SK-N-MC (cell line): ENCODE results near the gene RHBDL1.

Source experiments
- EZH2 ChIP-seq: fragments of 200-600 bp; sonication (generic); IDR thresholded peaks from one replicate; pipeline ENCODE4 v1.6.1; 2017; ENCODE audit warnings: antibody characterized with exemption
- FOXP2 ChIP-seq: optimal IDR thresholded peaks from 2 replicates; pipeline ENCODE3; 2011; ENCODE audit warnings: mild to moderate bottlenecking, moderate library complexity; ENCODE audit not compliant: insufficient read depth; ENCODE audit errors: extremely low read length, control extremely low read depth
- POLR2AphosphoS5 ChIP-seq: IDR thresholded peaks from 2 replicates; pipeline ENCODE4 v1.6.1; 2012; ENCODE audit warnings: mild to moderate bottlenecking, low read depth, low read length, borderline replicate concordance

DNA sequence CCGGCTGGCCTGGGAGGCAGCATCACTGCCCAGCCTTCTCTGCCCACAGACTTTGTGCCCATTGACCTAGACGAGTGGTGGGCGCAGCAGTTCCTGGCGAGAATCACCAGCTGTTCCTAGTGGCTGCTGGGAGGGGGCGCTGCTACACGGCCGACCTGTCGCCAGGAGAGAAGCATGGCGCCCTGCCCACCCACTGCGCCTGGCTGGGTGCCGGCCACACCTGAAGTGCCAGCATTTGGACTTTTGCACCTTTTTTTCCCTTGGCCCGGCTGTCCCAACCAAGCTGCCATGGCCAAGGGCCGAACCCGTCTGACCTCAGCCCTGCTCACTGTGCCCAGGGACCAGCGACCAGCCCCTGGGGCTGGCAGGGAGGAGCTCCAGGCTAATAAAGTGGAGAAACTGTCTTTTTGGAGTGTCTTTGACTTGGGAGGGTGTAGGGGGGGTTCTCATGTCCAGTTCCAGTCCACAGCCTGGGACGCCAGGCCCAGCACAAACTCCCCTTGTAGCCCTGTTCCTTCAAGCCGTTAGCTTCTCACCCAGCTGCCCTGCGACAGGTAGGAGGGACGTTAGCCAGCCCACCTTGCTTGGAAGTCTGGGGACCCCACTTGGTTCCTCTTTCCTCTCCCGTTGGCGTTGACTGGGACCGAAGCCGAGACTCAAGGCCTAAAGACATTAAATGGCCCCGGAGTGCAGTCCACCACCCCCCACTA, 27.2 kb upstream of the RHBDL1 start:
- TF ChIP-seq EZH2 = no peak
- no peak; the same call in 1 of the 2 replicates for TF ChIP-seq POLR2AphosphoS5
- no peak for TF ChIP-seq FOXP2
